Lung (tissue), 12 donors: ENCODE data around the gene PALLD. TPM values are rescaled to one million over a fixed set of nuclear protein-coding genes. Genes with fewer than 3 reads are reported as not detected.

Source experiments
- ATAC-seq: fragments of 200-7000 bp; cut with Tn5 transposase; one replicate; pipeline ENCODE4 v1.9.1; 2020; ENCODE audit warnings: moderate number of reproducible peaks; ENCODE audit not compliant: insufficient read depth, low FRiP score
- DNase-seq, 3 donors: peaks; one replicate each; pipeline ENCODE4 v3.0.0-alpha.2; 2013 to 2017
- H3K27ac ChIP-seq, 2 donors: one replicate each; pipeline ENCODE4 v1.5.1; 2013; ENCODE audit warnings: mild to moderate bottlenecking in 2 of 2, moderate library complexity in 2 of 2, control low read depth in 1 of 2, inconsistent platforms in 1 of 2, low read depth in 1 of 2, low read length in 1 of 2
- H3K27me3 ChIP-seq, 3 donors: one replicate each; pipeline ENCODE4 v1.5.1; 2013; ENCODE audit warnings: low read length in 2 of 3; ENCODE audit not compliant: control insufficient read depth in 3 of 3, insufficient read depth in 3 of 3
- H3K36me3 ChIP-seq, 4 donors: one replicate each; pipeline ENCODE4 v1.5.1; 2013; ENCODE audit warnings: low read length in 4 of 4, mild to moderate bottlenecking in 1 of 4, moderate library complexity in 1 of 4; ENCODE audit not compliant: control insufficient read depth in 4 of 4, insufficient read depth in 4 of 4
- H3K4me1 ChIP-seq, 5 donors: one replicate each; pipeline ENCODE4 v1.5.1; 2013; ENCODE audit warnings: low read length in 5 of 5, mild to moderate bottlenecking in 2 of 5, moderate library complexity in 1 of 5; ENCODE audit not compliant: control insufficient read depth in 5 of 5, insufficient read depth in 5 of 5
- H3K4me3 ChIP-seq: one replicate; pipeline ENCODE4 v1.5.1; 2013; ENCODE audit warnings: mild to moderate bottlenecking, control low read depth, moderate library complexity
- H3K9ac ChIP-seq, 2 donors: one replicate each; pipeline ENCODE4 v1.5.1; 2013; ENCODE audit warnings: low read length in 2 of 2, control low read depth in 1 of 2; ENCODE audit not compliant: insufficient read depth in 1 of 2
- H3K9me3 ChIP-seq, 4 donors: one replicate each; pipeline ENCODE4 v1.5.1; 2013; ENCODE audit warnings: low read length in 3 of 4, mild to moderate bottlenecking in 1 of 4, moderate library complexity in 1 of 4; ENCODE audit not compliant: control insufficient read depth in 4 of 4, insufficient read depth in 3 of 4
- WGBS, 2 donors: extraction: QIAGEN DNeasy Blood & Tissue Kit; methylation state at CpG; one replicate each; pipeline ENCODE4 v1.1.7; 2013; 5-methylcytosine and 5-hydroxymethylcytosine counted together
- polyA plus RNA-seq, 2 donors: library from polyadenylated mRNA; stranded (reverse); fragments of 200-250 nt; gene quantifications; one replicate each; pipeline ENCODE4 v1.2.1, GENCODE V29; 2013
- total RNA-seq, 2 donors: library from RNA; depleted of rRNA in 1 of 2; stranded (reverse); fragments of >200 nt in 1 of 2; gene quantifications; one replicate each; pipeline ENCODE4 v1.2.1, GENCODE V29; 2014 to 2021
- TF ChIP-seq, protein P1 (sequence below): IDR thresholded peaks from 2 replicates; pipeline ENCODE4 v1.5.1; 2012; ENCODE audit warnings: mild to moderate bottlenecking; ENCODE audit errors: control extremely low read depth, extremely low read depth
- donor health status: control.
- donor health status: control.
- donor health status: Bipolar disorder and iron deficiency.
- donor health status: healthy.
- donor health status: DM: yes; HTN: yes; CAD: no.

PALLD gene
- total and polyA plus RNA-seq, 4 donors: 20.7 to 139 (median 63.0) TPM

DNA sequence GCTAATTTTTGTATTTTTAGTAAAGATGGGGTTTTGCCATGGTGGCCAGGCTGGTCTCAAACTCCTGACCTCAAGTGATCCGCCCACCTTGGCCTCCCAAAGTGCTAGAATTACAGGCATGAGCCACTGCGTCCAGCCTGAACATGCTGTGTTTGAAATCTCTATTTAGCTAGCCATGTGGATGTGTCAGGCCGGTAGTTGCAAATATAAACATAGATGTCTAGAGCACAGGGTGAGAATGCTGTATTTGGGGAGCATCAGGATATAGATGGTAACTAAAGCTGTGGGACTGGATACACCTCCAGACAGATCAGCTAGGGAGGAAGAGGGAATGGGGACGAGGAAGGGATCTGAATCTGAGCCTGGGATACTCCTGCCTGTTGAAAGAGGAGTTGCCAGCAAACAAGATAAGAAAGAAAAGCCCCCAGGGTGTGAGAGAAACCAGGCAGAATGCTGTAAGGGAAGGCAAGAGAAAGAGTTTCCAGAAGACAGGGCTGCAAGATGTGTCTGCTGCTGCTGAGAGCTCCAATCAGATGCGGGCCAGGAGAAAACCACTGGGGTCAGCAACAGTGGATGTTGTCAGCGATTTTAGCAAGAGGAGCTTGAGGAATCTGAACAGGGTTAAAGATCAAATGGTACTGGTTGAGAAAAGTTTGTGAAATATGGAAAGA, 177.4 kb downstream of the PALLD start:
- no peak overlapping the region for H3K27ac ChIP-seq
- H3K9ac ChIP-seq: no peak overlapping the region
- no peaks in the 10 kb centered on the region for H3K9me3 ChIP-seq
- H3K4me3 ChIP-seq: no peak overlapping the region
- 70 to 78% methylated on average over 6 of the region's 6 CpGs for WGBS, 2 donors
- peaks cover 0 to 14% (median 2%) of the 10 kb centered on the region in 5 donors for H3K4me1 ChIP-seq
- no peaks in the 10 kb centered on the region for H3K27me3 ChIP-seq
- DNase-seq (peak in 2 of 3 donors; percentile 50 to 63), ATAC-seq (peak; percentile 62)
- TF ChIP-seq, protein P1, sequence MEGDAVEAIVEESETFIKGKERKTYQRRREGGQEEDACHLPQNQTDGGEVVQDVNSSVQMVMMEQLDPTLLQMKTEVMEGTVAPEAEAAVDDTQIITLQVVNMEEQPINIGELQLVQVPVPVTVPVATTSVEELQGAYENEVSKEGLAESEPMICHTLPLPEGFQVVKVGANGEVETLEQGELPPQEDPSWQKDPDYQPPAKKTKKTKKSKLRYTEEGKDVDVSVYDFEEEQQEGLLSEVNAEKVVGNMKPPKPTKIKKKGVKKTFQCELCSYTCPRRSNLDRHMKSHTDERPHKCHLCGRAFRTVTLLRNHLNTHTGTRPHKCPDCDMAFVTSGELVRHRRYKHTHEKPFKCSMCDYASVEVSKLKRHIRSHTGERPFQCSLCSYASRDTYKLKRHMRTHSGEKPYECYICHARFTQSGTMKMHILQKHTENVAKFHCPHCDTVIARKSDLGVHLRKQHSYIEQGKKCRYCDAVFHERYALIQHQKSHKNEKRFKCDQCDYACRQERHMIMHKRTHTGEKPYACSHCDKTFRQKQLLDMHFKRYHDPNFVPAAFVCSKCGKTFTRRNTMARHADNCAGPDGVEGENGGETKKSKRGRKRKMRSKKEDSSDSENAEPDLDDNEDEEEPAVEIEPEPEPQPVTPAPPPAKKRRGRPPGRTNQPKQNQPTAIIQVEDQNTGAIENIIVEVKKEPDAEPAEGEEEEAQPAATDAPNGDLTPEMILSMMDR: no peak
- H3K36me3 ChIP-seq: no peaks in the 10 kb centered on the region

- Histone ChIP-seq H3K27ac (no peak overlapping the region), H3K9ac (no peak overlapping the region), H3K9me3 (no peaks in the 10 kb centered on the region), H3K36me3 (no peaks in the 10 kb centered on the region), H3K4me3 (no peak overlapping the region), H3K27me3 (no peaks in the 10 kb centered on the region), H3K4me1 (peaks cover 0 to 14% (median 2%) of the 10 kb centered on the region in 5 donors)
- TF ChIP-seq, protein P1: no peak
- DNase-seq (peak in 1 of 3 donors; percentile 49), ATAC-seq (no peak)
- 41 to 64% methylated on average over 3 of the region's 3 CpGs for WGBS, 2 donors
Observed at GRCh38 chr4:168674866-168675265, 178.0 kb downstream of the PALLD start.

DNA sequence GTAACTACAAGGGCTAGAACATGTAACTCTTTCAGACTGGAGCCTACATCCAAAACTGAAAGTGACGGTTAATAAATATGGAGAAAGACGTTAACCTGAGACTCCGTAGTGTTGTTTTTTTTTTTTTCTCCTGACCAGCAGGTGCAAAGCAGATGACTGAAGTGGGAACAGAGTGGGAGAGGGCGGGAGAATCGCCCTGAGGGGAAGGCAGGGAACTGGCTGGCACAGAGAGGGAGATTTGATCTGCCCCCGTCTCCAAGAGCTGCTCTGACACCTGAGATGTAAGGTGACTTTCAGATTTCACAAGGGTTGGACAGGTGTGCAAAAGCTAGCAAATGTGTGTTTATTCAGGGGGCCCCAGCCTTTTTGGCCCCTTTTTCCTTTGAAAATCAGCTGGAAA, 180.2 kb downstream of the PALLD start:
- peaks cover 0 to 14% (median 2%) of the 10 kb centered on the region in 5 donors for H3K4me1 ChIP-seq
- no peaks in the 10 kb centered on the region for H3K27me3 ChIP-seq
- H3K9me3 ChIP-seq: no peaks in the 10 kb centered on the region
- H3K27ac ChIP-seq: no peak overlapping the region
- no peaks in the 10 kb centered on the region for H3K36me3 ChIP-seq
- no peak overlapping the region for H3K4me3 ChIP-seq
- TF ChIP-seq, protein P1: no peak
- H3K9ac ChIP-seq: no peak overlapping the region
- DNase-seq: no peak
- ATAC-seq: no peak
- WGBS, 2 donors: 80 to 87% methylated on average over 6 of the region's 6 CpGs
